ENCODE data around the gene IFT81. TPM values are rescaled to one million over a fixed set of nuclear protein-coding genes. Genes with fewer than 3 reads are reported as not detected.

The IFT81 gene
- total RNA-seq, 1 donor from 2014 or later, result 25.5 TPM

DNA sequence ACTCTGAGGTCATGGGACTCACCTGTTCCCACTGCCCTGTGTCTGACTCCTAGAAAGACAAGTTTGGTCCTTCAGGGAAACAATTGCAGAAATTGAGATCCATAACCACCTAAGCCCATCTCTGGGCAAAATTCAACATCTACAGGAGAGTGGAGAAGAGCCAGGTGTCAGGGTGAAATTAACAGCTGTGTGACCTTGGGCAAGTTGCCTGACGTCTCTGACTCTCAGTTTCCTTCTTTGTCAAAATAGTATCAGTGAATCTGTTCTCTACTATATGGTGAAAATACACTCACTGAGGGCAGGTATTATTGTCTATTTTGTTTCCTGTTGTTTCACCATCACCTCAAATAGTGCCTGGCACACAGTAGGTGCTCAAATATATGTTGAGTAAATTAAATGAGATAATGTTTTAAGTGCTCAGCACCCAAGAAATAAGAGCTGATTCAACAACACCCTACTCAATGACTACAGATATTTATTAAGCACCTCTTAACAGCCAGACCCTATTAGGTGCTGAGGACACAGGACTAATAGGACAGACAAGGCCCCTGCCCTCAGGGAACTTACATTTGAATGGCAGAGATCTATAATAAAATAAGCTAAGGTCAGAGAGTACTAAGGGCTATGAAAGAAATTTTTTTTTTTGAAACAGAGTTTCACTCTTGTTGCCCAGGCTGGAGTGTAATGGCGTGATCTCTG, 14.2 kb upstream of the IFT81 start:
- TF ChIP-seq, protein P1, sequence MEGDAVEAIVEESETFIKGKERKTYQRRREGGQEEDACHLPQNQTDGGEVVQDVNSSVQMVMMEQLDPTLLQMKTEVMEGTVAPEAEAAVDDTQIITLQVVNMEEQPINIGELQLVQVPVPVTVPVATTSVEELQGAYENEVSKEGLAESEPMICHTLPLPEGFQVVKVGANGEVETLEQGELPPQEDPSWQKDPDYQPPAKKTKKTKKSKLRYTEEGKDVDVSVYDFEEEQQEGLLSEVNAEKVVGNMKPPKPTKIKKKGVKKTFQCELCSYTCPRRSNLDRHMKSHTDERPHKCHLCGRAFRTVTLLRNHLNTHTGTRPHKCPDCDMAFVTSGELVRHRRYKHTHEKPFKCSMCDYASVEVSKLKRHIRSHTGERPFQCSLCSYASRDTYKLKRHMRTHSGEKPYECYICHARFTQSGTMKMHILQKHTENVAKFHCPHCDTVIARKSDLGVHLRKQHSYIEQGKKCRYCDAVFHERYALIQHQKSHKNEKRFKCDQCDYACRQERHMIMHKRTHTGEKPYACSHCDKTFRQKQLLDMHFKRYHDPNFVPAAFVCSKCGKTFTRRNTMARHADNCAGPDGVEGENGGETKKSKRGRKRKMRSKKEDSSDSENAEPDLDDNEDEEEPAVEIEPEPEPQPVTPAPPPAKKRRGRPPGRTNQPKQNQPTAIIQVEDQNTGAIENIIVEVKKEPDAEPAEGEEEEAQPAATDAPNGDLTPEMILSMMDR (IDR thresholded peaks at IDR 0.05; ENCODE audit: unreplicated experiment), result no peak
- H3K27ac Mint-ChIP-seq, result no peak overlapping the region
- H3K36me3 Mint-ChIP-seq, result no peaks in the 10 kb centered on the region
- peaks cover 36% of the 10 kb centered on the region for H3K4me1 Mint-ChIP-seq
- no peaks in the 10 kb centered on the region for H3K9me3 Mint-ChIP-seq
- no peak for DNase-seq (ENCODE audit: low spot score in 2 of 2, unreplicated experiment in 2 of 2)
- no peaks in the 10 kb centered on the region for H3K27me3 Mint-ChIP-seq (ENCODE audit: low read depth)
- H3K4me3 Mint-ChIP-seq, result no peak overlapping the region

DNA sequence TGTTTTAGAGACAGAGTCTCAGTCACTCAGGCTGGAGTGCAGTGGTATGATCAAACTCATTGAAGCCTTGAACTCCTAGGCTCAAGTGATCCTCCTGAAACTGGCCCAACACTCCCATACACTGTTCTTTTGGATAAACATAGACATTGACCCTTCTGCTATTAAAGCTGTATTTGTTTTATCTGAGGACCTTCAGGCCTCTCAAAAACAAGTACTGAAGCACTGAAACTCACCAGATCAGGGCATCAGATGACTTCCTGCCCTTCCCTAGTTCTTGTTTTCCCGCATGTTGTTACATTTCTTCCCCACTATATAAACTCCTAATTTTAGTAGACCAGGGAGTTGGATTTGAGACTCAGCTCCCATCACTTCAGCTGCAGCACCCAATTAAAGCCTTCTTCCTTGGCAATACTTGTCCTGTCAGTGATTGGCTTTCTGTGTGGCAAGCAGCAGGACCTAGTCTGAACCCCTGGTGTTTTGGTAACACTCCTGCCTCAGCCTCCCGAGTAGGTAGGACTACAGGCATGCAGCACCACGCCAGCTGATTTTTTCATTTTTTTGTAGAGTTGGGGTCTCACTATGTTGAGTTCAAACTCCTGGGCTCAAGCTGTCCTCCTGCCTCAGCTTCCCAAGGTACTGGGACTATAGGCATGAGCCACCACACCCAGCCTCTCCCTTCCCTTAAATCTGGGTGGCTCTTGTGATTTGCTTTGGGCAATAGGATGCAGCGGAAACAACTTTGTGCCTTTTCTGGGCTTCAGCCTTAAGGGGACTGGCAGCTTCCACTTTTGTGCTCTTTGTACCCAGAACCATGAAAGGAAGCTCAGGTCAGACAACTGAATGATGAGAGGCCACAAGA, 12.5 kb upstream of the IFT81 start:
- no peaks in the 10 kb centered on the region for H3K27me3 Mint-ChIP-seq (ENCODE audit: low read depth)
- TF ChIP-seq, protein P1 (IDR thresholded peaks at IDR 0.05; ENCODE audit: unreplicated experiment), result no peak

DNA sequence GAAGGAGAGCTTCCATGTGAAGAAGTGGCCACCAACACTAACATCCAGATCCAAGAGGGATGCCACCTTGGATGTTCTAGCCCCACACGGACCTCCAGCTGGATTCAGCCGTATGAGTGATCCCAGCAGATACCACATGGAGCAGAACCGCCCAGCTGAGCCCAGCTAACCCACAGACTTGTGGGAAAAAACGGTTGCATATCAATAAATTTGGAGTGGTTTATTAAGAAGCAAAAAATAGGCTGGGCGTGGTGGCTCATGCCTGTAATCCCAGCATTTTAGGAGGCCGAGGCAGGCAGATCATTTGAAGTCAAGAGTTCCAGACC, 11.9 kb upstream of the IFT81 start:
- no peaks in the 10 kb centered on the region for H3K27me3 Mint-ChIP-seq (ENCODE audit: low read depth)
- DNase-seq (ENCODE audit: low spot score in 2 of 2, unreplicated experiment in 2 of 2), result no peak
- peaks cover 25% of the 10 kb centered on the region for H3K4me1 Mint-ChIP-seq
- no peaks in the 10 kb centered on the region for H3K9me3 Mint-ChIP-seq
- H3K27ac Mint-ChIP-seq, result no peak overlapping the region
- H3K4me3 Mint-ChIP-seq, result no peak overlapping the region
- TF ChIP-seq, protein P1 (IDR thresholded peaks at IDR 0.05; ENCODE audit: unreplicated experiment), result no peak
- H3K36me3 Mint-ChIP-seq, result no peaks in the 10 kb centered on the region

More for the DNA sequence above, 12.5 kb upstream of the IFT81 start:
- DNase-seq (ENCODE audit: low spot score in 2 of 2, unreplicated experiment in 2 of 2), result no peak
- no peak overlapping the region for H3K27ac Mint-ChIP-seq
- no peak overlapping the region for H3K4me3 Mint-ChIP-seq
- H3K36me3 Mint-ChIP-seq, result no peaks in the 10 kb centered on the region
- peaks cover 29% of the 10 kb centered on the region for H3K4me1 Mint-ChIP-seq
- H3K9me3 Mint-ChIP-seq, result no peaks in the 10 kb centered on the region

DNA sequence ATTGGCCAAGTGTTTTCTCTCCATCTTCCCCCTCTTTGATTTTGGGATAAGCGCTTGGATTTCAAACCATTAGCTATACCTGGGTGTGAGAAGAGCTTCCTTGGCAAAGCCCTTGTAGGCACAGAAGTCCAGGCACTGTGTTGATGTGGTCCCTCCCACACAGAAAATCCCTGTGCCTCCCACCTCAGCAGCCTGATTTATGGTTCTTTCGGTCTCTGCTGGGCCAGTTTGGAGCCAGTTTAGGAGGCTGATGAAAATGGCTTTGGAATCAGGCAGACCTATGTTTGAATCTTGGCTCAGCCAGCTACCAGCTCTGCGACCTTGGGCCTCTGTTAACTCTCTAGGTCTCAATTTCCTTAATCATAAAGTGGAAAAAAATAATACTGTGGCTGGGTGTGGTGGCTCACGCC, 9.6 kb upstream of the IFT81 start:
- Mint-ChIP-seq H3K4me3 (no peak overlapping the region), H3K27ac (no peak overlapping the region), H3K27me3 (ENCODE audit: low read depth) (no peaks in the 10 kb centered on the region), H3K36me3 (no peaks in the 10 kb centered on the region), H3K9me3 (no peaks in the 10 kb centered on the region), H3K4me1 (peaks cover 10% of the 10 kb centered on the region)
- no peak for DNase-seq (ENCODE audit: low spot score in 2 of 2, unreplicated experiment in 2 of 2)
- TF ChIP-seq, protein P1 (IDR thresholded peaks at IDR 0.05; ENCODE audit: unreplicated experiment), result no peak

DNA sequence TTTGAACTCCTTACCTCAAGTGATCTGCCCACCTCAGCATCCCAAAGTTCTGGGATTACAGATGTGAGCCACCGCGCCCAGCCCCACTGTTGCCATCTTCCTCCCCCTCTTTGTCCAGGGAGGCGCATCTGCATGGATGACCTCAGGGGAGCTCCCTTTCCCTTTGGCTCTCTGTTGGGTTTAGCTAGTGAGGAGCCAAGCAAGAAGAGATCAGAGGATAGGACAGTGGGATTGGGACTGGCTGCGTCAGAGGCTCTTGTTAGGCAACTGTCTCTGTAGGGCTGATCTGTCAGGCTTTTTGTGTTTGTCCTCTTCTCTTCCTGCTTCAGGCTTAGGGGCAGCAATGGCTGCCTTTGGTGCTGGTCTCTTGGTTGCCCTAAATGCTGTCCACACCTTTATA, 8.5 kb upstream of the IFT81 start:
- H3K4me1 Mint-ChIP-seq, result peaks cover 10% of the 10 kb centered on the region
- DNase-seq (ENCODE audit: low spot score in 2 of 2, unreplicated experiment in 2 of 2), result no peak
- no peak overlapping the region for H3K4me3 Mint-ChIP-seq
- H3K27ac Mint-ChIP-seq, result no peak overlapping the region
- peaks cover 2% of the 10 kb centered on the region for H3K27me3 Mint-ChIP-seq (ENCODE audit: low read depth)
- H3K36me3 Mint-ChIP-seq, result no peaks in the 10 kb centered on the region
- no peaks in the 10 kb centered on the region for H3K9me3 Mint-ChIP-seq
- TF ChIP-seq, protein P1 (IDR thresholded peaks at IDR 0.05; ENCODE audit: unreplicated experiment), result no peak
